GM12875 (cell line): Measurements from ENCODE around the gene TBC1D22B.

Experiments
- H3K4me3 ChIP-seq: one replicate; pipeline ENCODE4 v1.5.1; 2011; ENCODE audit warnings: low read depth, low read length, control low read depth
- TF ChIP-seq, protein P1 (sequence below): IDR thresholded peaks from 2 replicates; pipeline ENCODE4 v1.5.1; 2011; ENCODE audit warnings: low read depth, mild to moderate bottlenecking, control low read depth, inconsistent platforms, low read length, moderate library complexity, borderline replicate concordance; ENCODE audit not compliant: insufficient read depth

Gene TBC1D22B, protein sequence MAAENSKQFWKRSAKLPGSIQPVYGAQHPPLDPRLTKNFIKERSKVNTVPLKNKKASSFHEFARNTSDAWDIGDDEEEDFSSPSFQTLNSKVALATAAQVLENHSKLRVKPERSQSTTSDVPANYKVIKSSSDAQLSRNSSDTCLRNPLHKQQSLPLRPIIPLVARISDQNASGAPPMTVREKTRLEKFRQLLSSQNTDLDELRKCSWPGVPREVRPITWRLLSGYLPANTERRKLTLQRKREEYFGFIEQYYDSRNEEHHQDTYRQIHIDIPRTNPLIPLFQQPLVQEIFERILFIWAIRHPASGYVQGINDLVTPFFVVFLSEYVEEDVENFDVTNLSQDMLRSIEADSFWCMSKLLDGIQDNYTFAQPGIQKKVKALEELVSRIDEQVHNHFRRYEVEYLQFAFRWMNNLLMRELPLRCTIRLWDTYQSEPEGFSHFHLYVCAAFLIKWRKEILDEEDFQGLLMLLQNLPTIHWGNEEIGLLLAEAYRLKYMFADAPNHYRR

DNA sequence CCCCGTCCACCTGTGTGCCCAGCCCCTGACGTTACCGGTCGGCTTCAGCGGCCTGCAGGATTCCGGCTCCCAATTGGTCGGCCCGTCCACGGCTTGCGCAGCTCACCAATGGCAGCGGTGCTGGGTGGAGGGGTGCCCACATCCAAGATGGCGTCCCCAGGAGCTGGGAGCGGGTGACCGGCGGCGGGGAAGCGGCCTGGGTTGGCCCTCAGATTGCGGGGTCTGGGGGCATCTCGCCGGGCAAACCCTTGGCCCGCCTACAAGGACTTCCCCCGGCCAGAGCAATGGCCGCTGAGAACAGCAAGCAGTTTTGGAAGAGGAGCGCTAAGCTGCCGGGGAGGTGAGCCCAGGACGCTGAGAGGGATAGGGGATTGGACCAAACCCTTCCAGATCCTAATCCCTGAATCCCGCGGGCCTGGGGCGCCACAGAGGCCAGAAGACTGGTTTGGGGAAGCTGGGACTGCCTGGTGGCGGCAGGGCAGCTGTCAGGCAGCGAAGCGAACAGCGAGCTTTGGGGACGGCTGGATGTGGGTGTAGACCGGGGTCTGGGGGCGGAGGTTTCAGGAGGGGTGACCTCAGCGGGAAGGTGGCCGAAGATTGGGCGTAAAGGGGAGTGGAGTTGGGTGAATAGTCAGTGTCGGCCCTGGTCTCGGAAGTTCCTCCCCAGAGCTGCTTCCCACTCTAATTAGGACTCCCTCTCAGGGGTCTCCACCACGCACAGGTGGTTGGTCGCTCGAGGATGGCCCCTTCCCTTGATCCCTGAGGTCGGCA lies at the start of gene TBC1D22B, which contains the start of gene TMEM217:
Gene TBC1D22B (plus strand): TSS at position 139 of the 771 bp plus-strand sequence. CDS start 146 bp downstream, at position 285.
Gene TMEM217 (minus strand): TSS at position 511 of the 771 bp plus-strand sequence. CDS start 39,114 bp downstream, outside the sequence.
- peak within 1 kb of the TSS; percentile 87 for H3K4me3 ChIP-seq
- TF ChIP-seq, protein P1, sequence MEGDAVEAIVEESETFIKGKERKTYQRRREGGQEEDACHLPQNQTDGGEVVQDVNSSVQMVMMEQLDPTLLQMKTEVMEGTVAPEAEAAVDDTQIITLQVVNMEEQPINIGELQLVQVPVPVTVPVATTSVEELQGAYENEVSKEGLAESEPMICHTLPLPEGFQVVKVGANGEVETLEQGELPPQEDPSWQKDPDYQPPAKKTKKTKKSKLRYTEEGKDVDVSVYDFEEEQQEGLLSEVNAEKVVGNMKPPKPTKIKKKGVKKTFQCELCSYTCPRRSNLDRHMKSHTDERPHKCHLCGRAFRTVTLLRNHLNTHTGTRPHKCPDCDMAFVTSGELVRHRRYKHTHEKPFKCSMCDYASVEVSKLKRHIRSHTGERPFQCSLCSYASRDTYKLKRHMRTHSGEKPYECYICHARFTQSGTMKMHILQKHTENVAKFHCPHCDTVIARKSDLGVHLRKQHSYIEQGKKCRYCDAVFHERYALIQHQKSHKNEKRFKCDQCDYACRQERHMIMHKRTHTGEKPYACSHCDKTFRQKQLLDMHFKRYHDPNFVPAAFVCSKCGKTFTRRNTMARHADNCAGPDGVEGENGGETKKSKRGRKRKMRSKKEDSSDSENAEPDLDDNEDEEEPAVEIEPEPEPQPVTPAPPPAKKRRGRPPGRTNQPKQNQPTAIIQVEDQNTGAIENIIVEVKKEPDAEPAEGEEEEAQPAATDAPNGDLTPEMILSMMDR: no peak

DNA sequence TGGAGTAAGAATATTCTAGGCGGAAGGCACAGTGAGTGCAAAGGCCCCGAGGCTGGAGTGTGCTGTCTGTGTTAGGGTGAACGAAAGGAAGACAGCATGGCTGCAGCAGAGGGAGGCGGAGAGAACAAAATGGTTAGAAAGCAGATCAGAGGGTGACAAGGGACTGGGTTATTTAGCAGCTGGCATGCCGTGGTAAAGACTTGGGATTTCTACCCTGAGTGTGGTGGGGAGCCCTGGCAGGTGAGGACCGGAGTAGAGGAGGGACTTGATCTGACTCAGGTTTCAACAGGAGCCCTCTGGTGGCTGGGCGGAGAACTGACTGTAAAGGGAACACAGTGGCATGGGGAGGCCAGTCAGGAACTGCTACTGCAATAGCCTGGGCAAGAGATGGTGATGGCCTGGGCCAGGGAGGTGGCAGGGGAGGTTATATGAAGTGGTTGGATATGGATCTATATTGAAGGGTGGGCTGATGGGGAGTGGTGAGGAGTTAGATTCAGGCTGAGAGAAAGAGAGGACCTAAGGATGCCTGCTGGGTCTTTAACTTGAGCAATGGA lies 49.6 kb upstream of the TBC1D22B start:
- TF ChIP-seq, protein P1: peak; percentile 95
- no peak overlapping the region for H3K4me3 ChIP-seq

DNA sequence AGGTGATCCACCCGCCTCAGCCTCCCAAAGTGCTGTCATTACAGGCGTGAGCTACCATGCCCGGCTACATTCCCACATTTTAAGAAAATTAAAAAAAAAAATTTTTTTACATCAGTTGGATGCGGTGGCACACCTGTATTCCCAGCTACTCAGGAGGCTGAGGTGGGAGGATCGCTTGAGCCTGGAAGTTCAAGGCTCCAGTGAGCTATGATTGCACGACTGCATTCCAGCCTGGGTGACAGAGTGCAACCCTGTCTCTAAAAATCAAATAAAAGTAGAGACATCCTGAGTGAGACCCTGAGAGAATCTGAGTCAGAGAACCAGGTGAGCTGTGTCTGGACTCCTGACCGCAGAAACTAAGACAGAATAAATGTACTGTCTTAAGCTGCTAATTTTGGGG lies 48.8 kb upstream of the TBC1D22B start:
- TF ChIP-seq, protein P1: no peak
- no peak overlapping the region for H3K4me3 ChIP-seq

DNA sequence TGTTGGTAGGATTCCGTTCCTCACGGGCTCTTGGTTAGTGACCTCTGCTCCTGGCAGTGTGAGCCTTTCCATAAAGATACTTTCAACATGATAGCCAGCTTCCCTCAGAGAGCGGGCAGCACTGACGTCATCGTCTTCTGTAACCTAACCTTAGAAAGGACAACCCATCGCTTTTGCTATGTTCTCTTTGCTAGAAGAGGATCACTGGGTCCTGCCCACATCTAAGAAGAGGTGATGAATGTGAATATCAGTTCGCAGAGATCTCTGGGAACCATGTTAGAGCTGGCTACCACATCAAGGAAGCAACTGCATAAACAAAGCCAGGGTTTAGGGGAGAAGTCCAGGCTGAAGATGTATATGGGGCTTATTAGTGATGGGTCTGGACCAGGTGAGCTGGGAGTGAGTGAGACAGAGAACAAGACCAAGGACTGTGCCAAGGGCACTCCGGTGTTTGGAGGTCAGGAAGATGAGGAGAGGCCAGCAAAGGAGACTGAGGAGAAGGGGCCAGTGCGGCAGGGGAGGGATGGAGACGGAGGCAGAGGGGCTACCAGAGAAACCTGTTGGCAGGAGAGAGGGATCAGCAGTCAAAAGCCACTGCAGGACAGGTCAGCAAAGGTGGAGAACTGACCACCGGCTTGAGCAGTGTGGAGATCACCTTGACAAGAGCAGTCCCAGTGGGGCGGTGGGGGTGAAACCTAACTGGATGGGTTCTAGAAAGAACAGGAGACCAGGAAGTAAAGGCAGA lies 47.9 kb upstream of the TBC1D22B start:
- no peak overlapping the region for H3K4me3 ChIP-seq
- TF ChIP-seq, protein P1: no peak

DNA sequence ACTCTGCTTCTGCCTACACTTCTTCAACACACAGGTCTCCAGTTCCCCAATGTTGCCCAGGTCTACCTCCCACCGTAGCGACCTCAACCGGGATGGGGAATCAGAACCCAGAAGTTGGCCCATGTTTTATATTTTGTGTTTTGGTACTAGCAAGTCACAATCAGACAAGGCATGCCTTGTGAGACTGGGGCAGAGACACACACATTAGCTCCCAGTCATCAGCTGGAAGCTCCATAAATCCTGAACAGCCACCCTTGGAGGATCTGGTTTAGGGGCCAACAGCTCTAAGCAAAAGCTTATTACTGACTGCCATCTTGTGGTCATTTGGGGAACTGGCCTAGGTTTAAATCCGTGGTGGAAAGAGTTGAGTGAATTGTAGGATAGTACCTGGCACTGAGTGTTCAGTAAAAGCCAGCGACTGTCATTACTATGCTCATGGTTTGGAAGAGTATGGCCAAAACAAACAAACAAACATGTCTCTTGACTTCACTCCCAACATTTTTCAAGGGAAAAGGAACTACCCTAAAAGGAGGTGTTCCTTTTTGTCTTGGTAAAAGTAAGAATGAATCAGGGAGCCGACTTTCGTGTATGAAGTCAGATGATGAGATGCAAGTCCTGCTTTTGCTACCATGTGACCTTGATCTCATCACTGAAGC lies 47.1 kb upstream of the TBC1D22B start:
- TF ChIP-seq, protein P1: peak; percentile 77
- no peak overlapping the region for H3K4me3 ChIP-seq

DNA sequence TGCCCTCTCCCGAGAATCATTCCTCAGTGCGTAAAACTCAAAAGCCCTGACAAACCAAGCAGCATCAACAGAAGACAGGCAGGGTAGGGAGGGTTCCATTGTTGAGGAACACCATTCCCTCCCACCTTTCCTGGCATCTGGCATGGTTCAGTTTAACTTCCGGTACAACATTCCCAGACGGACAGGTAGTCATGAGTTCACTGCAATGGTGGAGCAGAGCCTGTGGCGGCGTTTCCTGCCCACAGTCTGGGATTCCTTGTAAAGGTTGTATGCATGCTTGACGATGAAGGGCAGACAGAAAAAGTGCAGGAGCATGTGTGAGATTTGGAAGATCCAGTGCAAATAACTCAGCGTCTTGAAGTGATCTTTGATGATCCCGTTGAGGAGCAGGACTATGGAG lies 45.3 kb upstream of the TBC1D22B start:
- TF ChIP-seq, protein P1: no peak
- H3K4me3 ChIP-seq: no peak overlapping the region
